ENCODE data around the gene NCSTN. TPM values are rescaled to one million over a fixed set of nuclear protein-coding genes. Genes with fewer than 3 reads are reported as not detected.
A peak's percentile ranks its signal among the peaks of the same experiment; 100 is the strongest.

Gene NCSTN
- total and polyA plus RNA-seq, 9 of the 15 experiments (the other 6 are each of a cell fraction or from before 2014, with no cell fraction given), result 21.3 to 91.1 (median 57.9) TPM

GRCh38 chr1:160342953-160343869, at the start of gene NCSTN, which contains the start of gene COPA (continued):
- TF ChIP-seq CEBPG (CRISPR knock-in tag; IDR thresholded peaks at IDR 0.05), result no peak
- no peak for TF ChIP-seq CEBPG (tag; conservative IDR thresholded peaks at IDR 0.05 in 1 of 2, IDR thresholded peaks at IDR 0.05 in 1 of 2)
- TF ChIP-seq NCOA6 (IDR thresholded peaks at IDR 0.05), result no peak
- no peak for TF ChIP-seq ZNF436 (CRISPR knock-in tag; IDR thresholded peaks at IDR 0.05)
- TF ChIP-seq FOXK1 (CRISPR knock-in tag; IDR thresholded peaks at IDR 0.05; ENCODE audit: borderline replicate concordance), result no peak
- TF ChIP-seq ZNF398 (CRISPR knock-in tag; IDR thresholded peaks at IDR 0.05), result no peak
- no peak for TF ChIP-seq CBFB (CRISPR knock-in tag; IDR thresholded peaks at IDR 0.05)
- peak; percentile 95 for TF ChIP-seq PHF8 (IDR thresholded peaks at IDR 0.05; ENCODE audit: borderline replicate concordance, low read length)
- no peak for TF ChIP-seq NFIC (IDR thresholded peaks at IDR 0.05)
- TF ChIP-seq ZNF639 (CRISPR knock-in tag; conservative IDR thresholded peaks at IDR 0.05 in 1 of 2, IDR thresholded peaks at IDR 0.05 in 1 of 2), result 0 out of 4 replicates have a peak, but pooled peaks of 1 of the 2 experiments have one; percentile 36
- no peak for TF ChIP-seq PHB2 (IDR thresholded peaks at IDR 0.05; ENCODE audit: low read depth)
- no peak for TF ChIP-seq ZNF280A (IDR thresholded peaks at IDR 0.05; ENCODE audit: low read depth, partially characterized antibody)
- TF ChIP-seq MEF2A (IDR thresholded peaks at IDR 0.05; ENCODE audit: control insufficient read depth, low read depth, low read length), result no peak
- no peak for TF ChIP-seq CEBPZ (IDR thresholded peaks at IDR 0.05; ENCODE audit: borderline replicate concordance, low read depth, low read length)
- no peak for TF ChIP-seq ZBTB34 (CRISPR knock-in tag; IDR thresholded peaks at IDR 0.05)
